OCI-LY1 (cell line): ENCODE data around the gene WNT6.

Experiments
- H2AFZ ChIP-seq: fragments of 200-600 bp; sonication (generic), shearing (Covaris generic); 2 replicates; pipeline ENCODE4 v1.6.0; 2014; ENCODE audit warnings: antibody characterized with exemption, mild to moderate bottlenecking, low read length
- H3F3A ChIP-seq: fragments of 200-600 bp; sonication (generic), shearing (Covaris generic); 2 replicates; pipeline ENCODE4 v1.6.0; 2014; ENCODE audit warnings: mild to moderate bottlenecking, antibody characterized with exemption, low read length, moderate library complexity; ENCODE audit not compliant: insufficient read depth
- H3K27ac ChIP-seq: fragments of 200-600 bp; sonication (generic); 2 replicates; pipeline ENCODE4 v1.5.1; 2014; ENCODE audit warnings: low read length, mixed run types, mild to moderate bottlenecking, low read depth; ENCODE audit not compliant: poor library complexity, severe bottlenecking
- H3K27me3 ChIP-seq: fragments of 200-600 bp; sonication (generic); 2 replicates; pipeline ENCODE4 v1.6.0; 2014; ENCODE audit warnings: antibody characterized with exemption, mild to moderate bottlenecking, low read length, moderate library complexity; ENCODE audit not compliant: insufficient read depth
- H3K36me3 ChIP-seq: fragments of 200-600 bp; sonication (generic); 2 replicates; pipeline ENCODE4 v1.6.1; 2014; ENCODE audit warnings: mild to moderate bottlenecking, antibody characterized with exemption, low read length, moderate library complexity, mixed read lengths; ENCODE audit not compliant: insufficient read depth
- H3K4me1 ChIP-seq: fragments of 200-600 bp; sonication (generic); 2 replicates; pipeline ENCODE4 v1.5.1; 2014; ENCODE audit warnings: mild to moderate bottlenecking, low read length, moderate library complexity; ENCODE audit not compliant: insufficient read depth, severe bottlenecking
- H3K4me2 ChIP-seq: fragments of 200-600 bp; sonication (generic), shearing (Covaris generic); 2 replicates; pipeline ENCODE4 v1.6.1; 2014; ENCODE audit warnings: low read length
- H3K4me3 ChIP-seq: fragments of 200-600 bp; sonication (generic); 2 replicates; pipeline ENCODE4 v1.5.1; 2014; ENCODE audit warnings: low read length, low read depth, mild to moderate bottlenecking, mixed read lengths; ENCODE audit not compliant: poor library complexity, severe bottlenecking
- H3K79me2 ChIP-seq: fragments of 200-600 bp; shearing (Covaris generic); 2 replicates; pipeline ENCODE4 v1.6.1; 2016; ENCODE audit warnings: mixed run types, low read length, mixed read lengths; ENCODE audit not compliant: insufficient read depth
- H3K9ac ChIP-seq: fragments of 200-600 bp; sonication (generic), shearing (Covaris generic); 2 replicates; pipeline ENCODE4 v1.6.1; 2014; ENCODE audit warnings: mild to moderate bottlenecking, low read length, mixed read lengths
- H3K9me2 ChIP-seq: fragments of 200-600 bp; sonication (generic), shearing (Covaris generic); 2 replicates; pipeline ENCODE4 v1.6.1; 2014; ENCODE audit warnings: low read depth, mild to moderate bottlenecking, low read length, mixed read lengths
- H3K9me3 ChIP-seq: fragments of 200-600 bp; shearing (Covaris generic); 2 replicates; pipeline ENCODE4 v1.6.1; 2014; ENCODE audit warnings: low read length, mixed read lengths
- H4K20me1 ChIP-seq: fragments of 200-600 bp; sonication (generic), shearing (Covaris generic); 2 replicates; pipeline ENCODE4 v1.6.0; 2016; ENCODE audit warnings: mild to moderate bottlenecking, low read length; ENCODE audit not compliant: insufficient read depth
- EZH2 ChIP-seq: fragments of 200-600 bp; sonication (generic), shearing (Covaris generic); IDR thresholded peaks from 2 replicates; pipeline ENCODE4 v1.8.0; 2017; ENCODE audit warnings: borderline replicate concordance, mixed run types, mild to moderate bottlenecking, antibody characterized with exemption, low read length, moderate library complexity, mixed read lengths
- TF ChIP-seq, protein P1 (sequence below): fragments of 200-600 bp; sonication (generic), shearing (Covaris generic); IDR thresholded peaks from 2 replicates; pipeline ENCODE4 v1.5.1; 2017; ENCODE audit warnings: mild to moderate bottlenecking, antibody characterized with exemption, low read length, moderate library complexity, mixed read lengths

The WNT6 gene

DNA sequence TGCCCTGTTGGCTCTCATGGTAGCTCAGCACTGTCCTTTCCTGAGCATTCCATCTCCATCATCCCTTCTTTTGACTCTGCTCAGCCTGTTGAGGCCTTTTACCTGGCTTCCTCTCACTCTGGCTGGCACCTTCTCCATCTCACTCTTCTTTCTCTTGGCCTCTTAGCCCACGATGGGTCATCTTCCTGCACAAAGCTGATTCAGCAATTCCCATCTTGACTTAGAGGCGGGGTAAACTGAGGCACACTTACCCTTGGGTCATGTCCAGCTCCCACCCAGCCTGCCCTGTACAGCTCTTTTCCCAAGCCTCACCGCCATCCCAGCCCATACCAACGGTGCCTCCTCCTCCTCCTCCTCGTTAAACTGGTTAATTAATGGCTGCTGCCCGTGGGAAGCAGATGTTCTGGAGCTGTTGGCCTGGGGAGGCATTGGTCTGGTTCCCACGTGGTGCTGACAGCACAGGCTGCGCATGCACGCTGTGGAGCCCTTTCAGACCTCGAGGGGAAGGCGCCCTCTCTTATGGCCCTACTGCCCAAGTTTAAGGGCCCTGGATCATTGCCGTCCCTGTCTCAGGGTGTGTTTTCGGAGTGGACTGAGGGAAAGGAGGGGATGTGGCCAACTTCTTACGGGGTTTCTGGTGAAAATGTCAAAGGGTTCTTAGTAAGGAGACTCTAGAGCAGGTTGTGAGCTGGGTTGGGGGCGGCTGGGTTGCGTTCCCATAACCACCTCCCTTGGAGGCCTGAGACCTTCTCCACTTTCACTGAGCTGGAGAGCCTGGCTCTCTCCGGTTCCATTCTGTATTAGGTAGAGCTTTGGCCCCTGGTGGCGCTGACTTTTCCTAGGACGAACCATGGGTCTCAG is 31.9 kb downstream of the WNT6 start:
- H3K4me1 ChIP-seq = peaks cover 57% of the 10 kb centered on the region
- 0 out of 2 replicates have a peak, but pooled peaks cover 7% of the 10 kb centered on the region for H3K36me3 ChIP-seq
- no peak overlapping the region; the same call in 1 of the 2 replicates for H3K4me2 ChIP-seq
- H3K27me3 ChIP-seq = no peaks in the 10 kb centered on the region
- no peaks in the 10 kb centered on the region for H3K9me2 ChIP-seq
- no peaks in the 10 kb centered on the region for H3K9me3 ChIP-seq
- TF ChIP-seq, protein P1, sequence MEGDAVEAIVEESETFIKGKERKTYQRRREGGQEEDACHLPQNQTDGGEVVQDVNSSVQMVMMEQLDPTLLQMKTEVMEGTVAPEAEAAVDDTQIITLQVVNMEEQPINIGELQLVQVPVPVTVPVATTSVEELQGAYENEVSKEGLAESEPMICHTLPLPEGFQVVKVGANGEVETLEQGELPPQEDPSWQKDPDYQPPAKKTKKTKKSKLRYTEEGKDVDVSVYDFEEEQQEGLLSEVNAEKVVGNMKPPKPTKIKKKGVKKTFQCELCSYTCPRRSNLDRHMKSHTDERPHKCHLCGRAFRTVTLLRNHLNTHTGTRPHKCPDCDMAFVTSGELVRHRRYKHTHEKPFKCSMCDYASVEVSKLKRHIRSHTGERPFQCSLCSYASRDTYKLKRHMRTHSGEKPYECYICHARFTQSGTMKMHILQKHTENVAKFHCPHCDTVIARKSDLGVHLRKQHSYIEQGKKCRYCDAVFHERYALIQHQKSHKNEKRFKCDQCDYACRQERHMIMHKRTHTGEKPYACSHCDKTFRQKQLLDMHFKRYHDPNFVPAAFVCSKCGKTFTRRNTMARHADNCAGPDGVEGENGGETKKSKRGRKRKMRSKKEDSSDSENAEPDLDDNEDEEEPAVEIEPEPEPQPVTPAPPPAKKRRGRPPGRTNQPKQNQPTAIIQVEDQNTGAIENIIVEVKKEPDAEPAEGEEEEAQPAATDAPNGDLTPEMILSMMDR = no peak
- TF ChIP-seq EZH2 = no peak
- no peaks in the 10 kb centered on the region for H3F3A ChIP-seq
- no peak overlapping the region; the same call in 1 of the 2 replicates for H3K9ac ChIP-seq
- H4K20me1 ChIP-seq = no peaks in the 10 kb centered on the region
- H2AFZ ChIP-seq = no peak overlapping the region
- H3K79me2 ChIP-seq = no peaks in the 10 kb centered on the region
- H3K27ac ChIP-seq = peak overlapping the region; percentile 71
- H3K4me3 ChIP-seq = no peak overlapping the region

DNA sequence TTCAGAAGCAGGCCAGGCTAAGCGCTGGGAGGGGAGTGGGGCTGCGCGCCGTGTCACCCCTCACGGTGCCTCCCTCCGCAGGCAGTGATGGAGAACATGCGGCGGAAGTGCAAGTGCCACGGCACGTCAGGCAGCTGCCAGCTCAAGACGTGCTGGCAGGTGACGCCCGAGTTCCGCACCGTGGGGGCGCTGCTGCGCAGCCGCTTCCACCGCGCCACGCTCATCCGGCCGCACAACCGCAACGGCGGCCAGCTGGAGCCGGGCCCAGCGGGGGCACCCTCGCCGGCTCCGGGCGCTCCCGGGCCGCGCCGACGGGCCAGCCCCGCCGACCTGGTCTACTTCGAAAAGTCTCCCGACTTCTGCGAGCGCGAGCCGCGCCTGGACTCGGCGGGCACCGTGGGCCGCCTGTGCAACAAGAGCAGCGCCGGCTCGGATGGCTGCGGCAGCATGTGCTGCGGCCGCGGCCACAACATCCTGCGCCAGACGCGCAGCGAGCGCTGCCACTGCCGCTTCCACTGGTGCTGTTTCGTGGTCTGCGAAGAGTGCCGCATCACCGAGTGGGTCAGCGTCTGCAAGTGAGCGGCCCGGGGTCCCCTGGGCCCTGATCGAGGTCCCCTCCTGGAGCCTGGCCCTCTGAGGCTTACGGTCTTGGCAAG is 33.2 kb downstream of the WNT6 start:
- Histone ChIP-seq H3K9ac (peak overlapping the region; percentile 69), H3K27ac (peak overlapping the region; percentile 71), H3K9me3 (no peaks in the 10 kb centered on the region), H3K4me3 (peak overlapping the region; percentile 62), H3K9me2 (no peaks in the 10 kb centered on the region), H3F3A (no peaks in the 10 kb centered on the region), H2AFZ (no peak overlapping the region), H3K36me3 (0 out of 2 replicates have a peak, but pooled peaks cover 7% of the 10 kb centered on the region), H4K20me1 (no peaks in the 10 kb centered on the region), H3K27me3 (no peaks in the 10 kb centered on the region), H3K79me2 (no peaks in the 10 kb centered on the region), H3K4me1 (peaks cover 61% of the 10 kb centered on the region), H3K4me2 (peak overlapping the region; percentile 83)
- TF ChIP-seq, protein P1 = peak; percentile 52
- TF ChIP-seq EZH2 = no peak

DNA sequence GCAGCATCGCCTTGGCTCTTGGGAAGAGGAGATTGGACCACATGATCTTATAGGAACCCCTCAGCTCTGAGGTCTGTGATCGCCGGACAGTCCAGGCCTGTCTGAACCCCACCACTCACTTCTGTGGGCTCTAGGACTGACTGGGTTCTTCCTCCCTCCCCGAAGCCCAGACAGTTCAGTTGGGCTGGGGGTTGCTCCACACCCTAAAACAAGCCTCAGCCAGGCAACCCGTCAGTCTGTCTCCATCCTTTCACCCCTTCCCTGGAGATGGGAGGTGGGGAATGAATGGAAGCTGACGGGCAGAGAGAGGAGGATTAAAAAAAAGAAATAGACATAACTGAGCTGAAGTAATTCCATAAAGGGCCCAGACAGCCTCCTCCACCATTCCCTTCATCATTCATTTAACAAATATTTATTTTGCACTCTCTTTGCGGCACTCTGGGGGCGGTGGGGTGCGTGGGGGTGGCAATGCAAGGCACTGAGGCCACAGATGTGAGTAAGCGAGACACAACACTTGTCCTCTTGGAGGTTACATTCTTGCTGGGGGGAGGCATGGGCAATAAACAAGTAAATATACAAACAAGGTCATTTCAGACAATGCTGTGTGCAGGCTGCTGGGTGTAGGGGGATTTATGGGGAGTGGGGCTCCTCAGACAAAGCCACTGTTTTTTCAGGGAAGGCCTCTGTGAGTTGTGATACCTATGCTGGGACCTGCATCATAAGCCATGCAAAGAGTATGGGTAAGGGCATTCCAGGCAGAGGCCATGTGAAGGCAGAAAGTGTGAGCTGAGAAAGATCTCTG is 33.9 kb downstream of the WNT6 start:
- Histone ChIP-seq H3K9me2 (no peaks in the 10 kb centered on the region), H3K9ac (peak overlapping the region; percentile 69), H3F3A (no peaks in the 10 kb centered on the region), H3K4me2 (peak overlapping the region; percentile 83), H3K36me3 (0 out of 2 replicates have a peak, but pooled peaks cover 7% of the 10 kb centered on the region), H2AFZ (no peak overlapping the region), H3K9me3 (no peaks in the 10 kb centered on the region), H3K4me1 (peaks cover 64% of the 10 kb centered on the region), H3K79me2 (no peaks in the 10 kb centered on the region), H3K4me3 (peak overlapping the region; percentile 62), H4K20me1 (no peaks in the 10 kb centered on the region), H3K27me3 (no peaks in the 10 kb centered on the region), H3K27ac (peak overlapping the region; percentile 71)
- TF ChIP-seq EZH2 = no peak
- TF ChIP-seq, protein P1 = no peak
